Kidney (tissue), 14 donors: Measurements from ENCODE around the gene VAT1L. TPM values are rescaled to one million over a fixed set of nuclear protein-coding genes. Genes with fewer than 3 reads are reported as not detected.

Source experiments
- DNase-seq, 5 donors: peaks; one replicate each; pipeline ENCODE4 v3.0.0-alpha.2; 2013 to 2020
- FAIRE-seq: peaks from 2 replicates; lab custom pipeline; 2012; peaks lifted over from hg19 to GRCh38; lab: Jason Lieb, UNC
- H3K27ac ChIP-seq, 2 donors: one replicate each; pipeline ENCODE4 v1.7.0; 2013; ENCODE audit warnings: low read depth in 2 of 2, low read length in 2 of 2, inconsistent platforms in 1 of 2
- H3K27me3 ChIP-seq: one replicate; pipeline ENCODE4 v1.7.1; 2013; ENCODE audit warnings: low read length, inconsistent platforms; ENCODE audit not compliant: control insufficient read depth, insufficient read depth
- H3K36me3 ChIP-seq, 3 donors: one replicate each; pipeline versions ENCODE4 v1.7.0 to v1.7.1; 2013; ENCODE audit warnings: low read length in 3 of 3, control low read depth in 1 of 3, inconsistent platforms in 1 of 3; ENCODE audit not compliant: insufficient read depth in 3 of 3, control insufficient read depth in 2 of 3
- H3K4me1 ChIP-seq, 3 donors: one replicate each; pipeline versions ENCODE4 v1.7.0 to v1.7.1; 2013; ENCODE audit warnings: low read length in 3 of 3, inconsistent platforms in 1 of 3, low read depth in 1 of 3; ENCODE audit not compliant: control insufficient read depth in 2 of 3, insufficient read depth in 2 of 3
- H3K4me3 ChIP-seq, 3 donors: one replicate each; pipeline versions ENCODE4 v1.7.0 to v1.8.1; 2013; ENCODE audit warnings: low read length in 3 of 3, control low read depth in 1 of 3, inconsistent platforms in 1 of 3
- H3K9ac ChIP-seq, 3 donors: one replicate each; pipeline versions ENCODE4 v1.7.0 to v1.7.1; 2013; ENCODE audit warnings: low read length in 3 of 3, control low read depth in 1 of 3, inconsistent platforms in 1 of 3
- H3K9me3 ChIP-seq, 3 donors: one replicate each; pipeline versions ENCODE4 v1.7.0 to v1.7.1; 2013; ENCODE audit warnings: low read length in 3 of 3, control low read depth in 1 of 3, inconsistent platforms in 1 of 3; ENCODE audit not compliant: control insufficient read depth in 2 of 3, insufficient read depth in 1 of 3
- intact Hi-C: fragments of 100-400 bp; cut with DNase I; formaldehyde crosslinking; loops from one replicate; pipeline ENCODE4 v1.11.1; 2022
- polyA plus RNA-seq: library from polyadenylated mRNA; stranded (reverse); fragments of 350-450 nt; fragmentation: Illumina TruSeq; extraction: RNeasy Lipid Tissue Mini Kit (QIAGEN cat#74804); gene quantifications from one replicate; pipeline ENCODE4 v1.2.3, GENCODE V29; 2014; ENCODE audit warnings: low read depth, low replicate concordance; ENCODE audit not compliant: insufficient read depth
- total RNA-seq: library from RNA; stranded (reverse); fragmentation: NEBNext Ultra II Directional; extraction: Animal tissue kit (Norgen Biotek cat#: 25700); gene quantifications from one replicate; pipeline ENCODE4 v1.2.1, GENCODE V29; 2021
- TF ChIP-seq, protein P1 (sequence below): IDR thresholded peaks from 3 replicates; pipeline ENCODE4 v1.5.1; 2012; ENCODE audit warnings: mild to moderate bottlenecking, moderate library complexity, borderline replicate concordance; ENCODE audit not compliant: insufficient read depth; ENCODE audit errors: extremely low read depth
- donor health status: control.
- donor health status: control.
- donor health status: control.
- donor health status: control.
- donor health status: control.
- donor health status: DM: yes; HTN: yes; CAD: no.
- donor health status: Normal renal cell carcinoma (clear cell type).

The VAT1L gene
- total and polyA plus RNA-seq, 2 donors from 2014 or later: 0.85 to 4.5 TPM

DNA sequence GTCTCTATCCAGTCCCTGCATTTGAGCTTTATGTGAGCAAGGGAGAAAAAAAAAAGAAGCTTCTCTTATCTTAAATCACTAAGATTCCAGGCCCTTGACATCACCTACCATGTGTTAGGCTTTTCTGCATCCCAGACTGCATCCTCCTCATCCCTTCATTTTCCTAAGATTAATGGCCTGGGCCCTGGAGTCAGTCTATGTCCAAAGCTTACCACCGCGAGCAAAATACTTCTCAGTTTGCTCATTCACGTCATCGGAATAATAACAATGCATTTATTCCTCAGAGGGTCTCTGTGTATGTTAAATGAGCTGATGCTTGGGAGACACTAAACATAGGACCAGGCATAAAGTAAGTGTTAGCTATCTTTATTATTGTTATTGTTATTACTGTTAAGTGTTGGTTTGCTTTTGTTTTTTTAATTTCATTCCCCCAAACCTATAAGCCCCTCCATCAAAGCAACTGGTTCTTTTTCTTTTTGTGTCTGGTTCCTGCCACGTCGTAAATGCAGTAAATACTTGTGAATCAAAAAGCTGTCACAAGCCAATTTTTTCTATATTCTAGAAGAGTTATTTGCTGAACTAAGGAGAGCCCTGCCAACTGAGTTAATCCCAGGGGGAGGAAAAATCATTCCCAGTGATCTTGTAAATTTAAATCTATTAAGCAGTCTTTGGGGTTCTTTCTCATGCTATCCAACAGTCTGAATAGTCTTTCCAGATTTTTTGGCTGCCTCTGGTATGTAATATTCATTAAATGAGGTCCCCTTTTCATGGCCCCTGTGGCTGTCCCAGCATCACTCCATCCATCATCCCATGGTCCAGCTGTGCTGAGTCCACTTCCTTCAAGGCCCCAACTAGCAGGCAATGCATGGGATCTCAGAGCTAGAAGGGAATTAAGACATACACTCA is 46.5 kb downstream of the VAT1L start:
- H3K27me3 ChIP-seq: no peaks in the 10 kb centered on the region
- H3K9ac ChIP-seq: no peak overlapping the region
- H3K27ac ChIP-seq: no peak overlapping the region
- H3K4me1 ChIP-seq: no peaks in the 10 kb centered on the region
- FAIRE-seq (no peak), DNase-seq (peak in 2 of 5 donors; percentile 56 to 82)
- no peaks in the 10 kb centered on the region for H3K36me3 ChIP-seq
- H3K4me3 ChIP-seq: no peak overlapping the region
- intact Hi-C loops: no loop called here
- TF ChIP-seq, protein P1, sequence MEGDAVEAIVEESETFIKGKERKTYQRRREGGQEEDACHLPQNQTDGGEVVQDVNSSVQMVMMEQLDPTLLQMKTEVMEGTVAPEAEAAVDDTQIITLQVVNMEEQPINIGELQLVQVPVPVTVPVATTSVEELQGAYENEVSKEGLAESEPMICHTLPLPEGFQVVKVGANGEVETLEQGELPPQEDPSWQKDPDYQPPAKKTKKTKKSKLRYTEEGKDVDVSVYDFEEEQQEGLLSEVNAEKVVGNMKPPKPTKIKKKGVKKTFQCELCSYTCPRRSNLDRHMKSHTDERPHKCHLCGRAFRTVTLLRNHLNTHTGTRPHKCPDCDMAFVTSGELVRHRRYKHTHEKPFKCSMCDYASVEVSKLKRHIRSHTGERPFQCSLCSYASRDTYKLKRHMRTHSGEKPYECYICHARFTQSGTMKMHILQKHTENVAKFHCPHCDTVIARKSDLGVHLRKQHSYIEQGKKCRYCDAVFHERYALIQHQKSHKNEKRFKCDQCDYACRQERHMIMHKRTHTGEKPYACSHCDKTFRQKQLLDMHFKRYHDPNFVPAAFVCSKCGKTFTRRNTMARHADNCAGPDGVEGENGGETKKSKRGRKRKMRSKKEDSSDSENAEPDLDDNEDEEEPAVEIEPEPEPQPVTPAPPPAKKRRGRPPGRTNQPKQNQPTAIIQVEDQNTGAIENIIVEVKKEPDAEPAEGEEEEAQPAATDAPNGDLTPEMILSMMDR: no peak
- H3K9me3 ChIP-seq: no peaks in the 10 kb centered on the region

DNA sequence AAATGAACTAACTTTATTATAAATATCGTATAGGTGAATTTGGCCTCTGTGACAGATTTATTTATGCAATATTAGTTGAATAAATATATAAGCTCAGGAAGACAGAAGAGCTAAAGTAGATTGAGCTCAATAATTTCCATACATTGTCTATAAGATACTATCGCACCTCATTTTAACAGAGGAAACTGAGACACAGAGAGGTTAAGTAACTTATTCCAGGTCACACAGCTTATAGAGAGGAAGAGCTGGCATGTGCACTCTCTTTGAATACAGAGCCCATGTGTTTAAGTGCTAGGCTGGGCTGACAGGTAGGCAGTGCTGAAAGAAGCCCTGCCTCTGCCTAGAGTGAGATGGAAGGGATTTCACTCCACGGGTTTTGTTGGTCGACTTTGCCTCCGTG is 48.4 kb downstream of the VAT1L start:
- Histone ChIP-seq H3K9ac (no peak overlapping the region), H3K36me3 (no peaks in the 10 kb centered on the region), H3K4me1 (no peaks in the 10 kb centered on the region), H3K9me3 (no peaks in the 10 kb centered on the region), H3K4me3 (no peak overlapping the region), H3K27me3 (no peaks in the 10 kb centered on the region), H3K27ac (no peak overlapping the region)
- DNase-seq (no peak), FAIRE-seq (no peak)
- TF ChIP-seq, protein P1: no peak
- intact Hi-C loops: no loop called here

DNA sequence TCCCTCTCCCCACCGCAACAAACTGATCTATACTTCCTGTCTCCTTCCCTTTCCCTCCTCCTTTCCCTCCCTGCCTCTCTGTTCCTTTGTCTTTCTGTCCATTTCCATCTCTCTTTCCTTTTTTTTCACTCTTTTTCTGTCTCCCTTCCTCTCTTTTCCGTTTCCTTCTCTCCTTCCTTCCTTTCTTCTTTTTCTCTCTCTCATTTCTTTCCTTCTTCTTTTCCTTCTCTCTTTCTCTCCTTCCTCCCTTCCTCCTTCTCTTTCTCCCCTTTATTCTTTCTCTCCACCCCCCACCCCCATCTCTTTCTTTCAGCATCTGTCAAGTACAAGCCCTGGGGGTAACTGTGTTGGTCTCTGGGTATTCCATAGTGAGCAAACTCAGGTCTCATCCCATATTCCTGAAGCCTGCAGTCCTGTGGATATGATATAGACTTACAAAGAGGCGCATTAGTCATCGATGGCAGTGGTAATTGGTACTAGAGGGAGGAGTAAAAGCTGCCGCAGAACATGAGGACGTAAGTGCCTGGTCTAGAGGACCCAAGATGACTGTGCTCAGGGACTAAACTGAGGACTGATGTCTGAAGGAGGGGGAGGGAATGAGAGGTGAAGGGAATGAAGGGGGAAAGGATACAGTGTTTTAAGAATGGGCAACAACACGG is 50.4 kb downstream of the VAT1L start:
- intact Hi-C loops: no loop called here
- Histone ChIP-seq H3K4me1 (no peaks in the 10 kb centered on the region), H3K36me3 (no peaks in the 10 kb centered on the region), H3K9me3 (no peaks in the 10 kb centered on the region), H3K27ac (no peak overlapping the region), H3K27me3 (no peaks in the 10 kb centered on the region), H3K9ac (no peak overlapping the region), H3K4me3 (no peak overlapping the region)
- no peak for DNase-seq
- TF ChIP-seq, protein P1: no peak
- FAIRE-seq: no peak
